Kidney epithelial cell (primary cell): Measurements from ENCODE around the gene SCN10A. TPM values are rescaled to one million over a fixed set of nuclear protein-coding genes. Genes with fewer than 3 reads are reported as not detected.

Experiments used
- DNase-seq: peaks from one replicate; pipeline ENCODE4 v3.0.0-alpha.2; 2010; ENCODE audit warnings: low read depth
- H3K27me3 ChIP-seq: 2 replicates; pipeline ENCODE4 v1.6.0; 2011; ENCODE audit warnings: low read length; ENCODE audit not compliant: control insufficient read depth, insufficient read depth
- H3K36me3 ChIP-seq: 2 replicates; pipeline ENCODE4 v1.5.1; 2011; ENCODE audit warnings: low read length; ENCODE audit not compliant: control insufficient read depth, insufficient read depth
- H3K4me3 ChIP-seq: 2 replicates; pipeline ENCODE4 v1.5.1; 2011; ENCODE audit warnings: low read depth, mild to moderate bottlenecking, control low read depth, low read length
- total RNA-seq: library from RNA; depleted of rRNA; stranded (reverse); fragments of >200 nt; gene quantifications from 2 replicates; pipeline ENCODE4 v1.2.3, GENCODE V29; 2015
- TF ChIP-seq, protein P1 (sequence below): IDR thresholded peaks from 2 replicates; pipeline ENCODE4 v1.5.1; 2011; ENCODE audit warnings: mild to moderate bottlenecking, moderate library complexity, low read length, control low read depth, inconsistent platforms; ENCODE audit not compliant: insufficient read depth, poor library complexity, severe bottlenecking

SCN10A gene
- total RNA-seq, 1 donor from 2014 or later: not detected

- TF ChIP-seq, protein P1, sequence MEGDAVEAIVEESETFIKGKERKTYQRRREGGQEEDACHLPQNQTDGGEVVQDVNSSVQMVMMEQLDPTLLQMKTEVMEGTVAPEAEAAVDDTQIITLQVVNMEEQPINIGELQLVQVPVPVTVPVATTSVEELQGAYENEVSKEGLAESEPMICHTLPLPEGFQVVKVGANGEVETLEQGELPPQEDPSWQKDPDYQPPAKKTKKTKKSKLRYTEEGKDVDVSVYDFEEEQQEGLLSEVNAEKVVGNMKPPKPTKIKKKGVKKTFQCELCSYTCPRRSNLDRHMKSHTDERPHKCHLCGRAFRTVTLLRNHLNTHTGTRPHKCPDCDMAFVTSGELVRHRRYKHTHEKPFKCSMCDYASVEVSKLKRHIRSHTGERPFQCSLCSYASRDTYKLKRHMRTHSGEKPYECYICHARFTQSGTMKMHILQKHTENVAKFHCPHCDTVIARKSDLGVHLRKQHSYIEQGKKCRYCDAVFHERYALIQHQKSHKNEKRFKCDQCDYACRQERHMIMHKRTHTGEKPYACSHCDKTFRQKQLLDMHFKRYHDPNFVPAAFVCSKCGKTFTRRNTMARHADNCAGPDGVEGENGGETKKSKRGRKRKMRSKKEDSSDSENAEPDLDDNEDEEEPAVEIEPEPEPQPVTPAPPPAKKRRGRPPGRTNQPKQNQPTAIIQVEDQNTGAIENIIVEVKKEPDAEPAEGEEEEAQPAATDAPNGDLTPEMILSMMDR: no peak
- no peak overlapping the region for H3K4me3 ChIP-seq
- H3K27me3 ChIP-seq: no peaks in the 10 kb centered on the region
- DNase-seq: peak; percentile 23
- H3K36me3 ChIP-seq: no peaks in the 10 kb centered on the region
These were observed 10.1 kb downstream of the SCN10A start for GRCh38 chr3:38805765-38806386.

GRCh38 chr3:38805004-38805403 is 11.0 kb downstream of the SCN10A start:
- DNase-seq: no peak
- Histone ChIP-seq H3K27me3 (no peaks in the 10 kb centered on the region), H3K4me3 (no peak overlapping the region), H3K36me3 (no peaks in the 10 kb centered on the region)
- TF ChIP-seq, protein P1: no peak

DNA sequence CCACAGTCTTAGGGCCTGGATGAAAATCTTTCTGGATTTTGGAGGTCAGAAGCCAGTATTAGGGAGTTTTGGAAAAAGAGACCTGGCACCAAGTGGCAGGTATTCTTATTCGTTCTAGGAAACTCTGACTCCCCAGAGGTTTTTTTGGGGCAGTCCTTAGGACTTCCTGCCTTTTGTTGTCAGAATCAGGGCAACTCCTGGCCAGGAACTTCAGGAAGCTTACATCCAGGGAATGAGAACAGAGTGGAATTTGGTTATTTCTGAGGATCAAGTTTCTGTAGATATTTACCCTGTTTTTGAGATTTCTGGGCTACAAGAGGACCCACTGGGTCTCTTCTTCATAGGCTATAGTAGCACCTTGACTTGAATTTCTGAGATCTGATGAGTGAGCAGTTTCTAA is 15.5 kb downstream of the SCN10A start:
- DNase-seq: no peak
- H3K4me3 ChIP-seq: no peak overlapping the region
- no peaks in the 10 kb centered on the region for H3K27me3 ChIP-seq
- no peaks in the 10 kb centered on the region for H3K36me3 ChIP-seq
- TF ChIP-seq, protein P1: no peak

- TF ChIP-seq, protein P1: no peak
- Histone ChIP-seq H3K4me3 (no peak overlapping the region), H3K36me3 (no peaks in the 10 kb centered on the region), H3K27me3 (no peaks in the 10 kb centered on the region)
- DNase-seq: no peak
These were observed 22.3 kb downstream of the SCN10A start for GRCh38 chr3:38793721-38794120.

- TF ChIP-seq, protein P1: no peak
- Histone ChIP-seq H3K4me3 (no peak overlapping the region), H3K36me3 (no peaks in the 10 kb centered on the region), H3K27me3 (no peaks in the 10 kb centered on the region)
- no peak for DNase-seq
These were observed 23.0 kb downstream of the SCN10A start for GRCh38 chr3:38792983-38793382.

GRCh38 chr3:38782148-38782547 is 33.9 kb downstream of the SCN10A start:
- no peak for DNase-seq
- TF ChIP-seq, protein P1: no peak
- Histone ChIP-seq H3K36me3 (no peaks in the 10 kb centered on the region), H3K27me3 (no peaks in the 10 kb centered on the region), H3K4me3 (no peak overlapping the region)
